ENCODE results near the gene GUCY1B1. TPM values are rescaled to one million over a fixed set of nuclear protein-coding genes. Genes with fewer than 3 reads are reported as not detected.
A peak's percentile ranks its signal among the peaks of the same experiment; 100 is the strongest.

Gene GUCY1B1
- total RNA-seq, 1 donor from 2014 or later, result 1.5 TPM

GRCh38 chr4:155784637-155785036 lies 25.8 kb downstream of the GUCY1B1 start:
- Mint-ChIP-seq H3K27me3 (ENCODE audit: low read depth, unreplicated experiment) (no peaks in the 10 kb centered on the region), H3K27ac (ENCODE audit: unreplicated experiment) (no peak overlapping the region), H3K36me3 (ENCODE audit: low read depth, unreplicated experiment) (no peaks in the 10 kb centered on the region), H3K4me1 (ENCODE audit: low read depth, unreplicated experiment) (peaks cover 1% of the 10 kb centered on the region), H3K9me3 (ENCODE audit: unreplicated experiment) (no peaks in the 10 kb centered on the region), H3K4me3 (ENCODE audit: unreplicated experiment) (no peak overlapping the region)
- no peaks in the 10 kb centered on the region for H4K20me1 ChIP-seq (ENCODE audit: insufficient read depth, low read length)
- no peaks in the 10 kb centered on the region for H3K36me3 ChIP-seq (ENCODE audit: insufficient read depth, low read length)
- DNase-seq (ENCODE audit: low read depth), result no peak
- FAIRE-seq, result peak; percentile 45
- H3K27me3 ChIP-seq (ENCODE audit: insufficient read depth, low read length), result no peaks in the 10 kb centered on the region
- H3K4me3 ChIP-seq (ENCODE audit: insufficient read depth, low read depth, low read length), result no peak overlapping the region
- no peak overlapping the region for H3K9ac ChIP-seq (ENCODE audit: low read length)
- H3K4me2 ChIP-seq (ENCODE audit: low read length), result no peak overlapping the region
- H3K9me3 ChIP-seq (ENCODE audit: insufficient read depth, low read depth, low read length), result no peaks in the 10 kb centered on the region
- no peak overlapping the region for H3K27ac ChIP-seq (ENCODE audit: low read depth, low read length)
- no peaks in the 10 kb centered on the region for H3K4me1 ChIP-seq (ENCODE audit: insufficient read depth, low read length)
- no peak overlapping the region for H2AFZ ChIP-seq (ENCODE audit: low read depth, low read length)
- H3K79me2 ChIP-seq (ENCODE audit: insufficient read depth, low read length), result no peaks in the 10 kb centered on the region
- no peak for TF ChIP-seq EZH2 (IDR thresholded peaks at IDR 0.05; ENCODE audit: insufficient read depth, low read length)
- TF ChIP-seq CTCF (IDR thresholded peaks at IDR 0.05; ENCODE audit: insufficient read depth, low read depth, low read length), result no peak

GRCh38 chr4:155785828-155786227 lies 27.0 kb downstream of the GUCY1B1 start:
- no peak overlapping the region for H3K27ac Mint-ChIP-seq (ENCODE audit: unreplicated experiment)
- no peak overlapping the region for H3K4me2 ChIP-seq (ENCODE audit: low read length)
- no peaks in the 10 kb centered on the region for H3K4me1 Mint-ChIP-seq (ENCODE audit: low read depth, unreplicated experiment)
- no peaks in the 10 kb centered on the region for H3K36me3 Mint-ChIP-seq (ENCODE audit: low read depth, unreplicated experiment)
- TF ChIP-seq CTCF (IDR thresholded peaks at IDR 0.05; ENCODE audit: insufficient read depth, low read depth, low read length), result no peak
- TF ChIP-seq EZH2 (IDR thresholded peaks at IDR 0.05; ENCODE audit: insufficient read depth, low read length), result no peak
- no peaks in the 10 kb centered on the region for H3K27me3 ChIP-seq (ENCODE audit: insufficient read depth, low read length)
- H3K9ac ChIP-seq (ENCODE audit: low read length), result no peak overlapping the region
- H3K4me3 ChIP-seq (ENCODE audit: insufficient read depth, low read depth, low read length), result no peak overlapping the region
- no peak for DNase-seq (ENCODE audit: low read depth)
- no peak overlapping the region for H3K4me3 Mint-ChIP-seq (ENCODE audit: unreplicated experiment)
- no peaks in the 10 kb centered on the region for H3K9me3 ChIP-seq (ENCODE audit: insufficient read depth, low read depth, low read length)
- no peaks in the 10 kb centered on the region for H3K36me3 ChIP-seq (ENCODE audit: insufficient read depth, low read length)
- H3K4me1 ChIP-seq (ENCODE audit: insufficient read depth, low read length), result no peaks in the 10 kb centered on the region
- H2AFZ ChIP-seq (ENCODE audit: low read depth, low read length), result peak overlapping the region; percentile 19
- no peak for FAIRE-seq
- no peaks in the 10 kb centered on the region for H3K9me3 Mint-ChIP-seq (ENCODE audit: unreplicated experiment)
- H3K27me3 Mint-ChIP-seq (ENCODE audit: low read depth, unreplicated experiment), result no peaks in the 10 kb centered on the region
- H4K20me1 ChIP-seq (ENCODE audit: insufficient read depth, low read length), result no peaks in the 10 kb centered on the region
- H3K27ac ChIP-seq (ENCODE audit: low read depth, low read length), result no peak overlapping the region
- H3K79me2 ChIP-seq (ENCODE audit: insufficient read depth, low read length), result no peaks in the 10 kb centered on the region

GRCh38 chr4:155787113-155787710 lies 28.4 kb downstream of the GUCY1B1 start:
- no peaks in the 10 kb centered on the region for H3K4me1 Mint-ChIP-seq (ENCODE audit: low read depth, unreplicated experiment)
- Histone ChIP-seq H2AFZ (ENCODE audit: low read depth, low read length) (no peak overlapping the region), H3K27me3 (ENCODE audit: insufficient read depth, low read length) (no peaks in the 10 kb centered on the region), H3K79me2 (ENCODE audit: insufficient read depth, low read length) (no peaks in the 10 kb centered on the region), H3K4me1 (ENCODE audit: insufficient read depth, low read length) (no peaks in the 10 kb centered on the region), H3K9ac (ENCODE audit: low read length) (no peak overlapping the region), H3K9me3 (ENCODE audit: insufficient read depth, low read depth, low read length) (no peaks in the 10 kb centered on the region), H3K4me2 (ENCODE audit: low read length) (peak overlapping the region; percentile 26), H3K36me3 (ENCODE audit: insufficient read depth, low read length) (no peaks in the 10 kb centered on the region), H3K4me3 (ENCODE audit: insufficient read depth, low read depth, low read length) (no peak overlapping the region), H3K27ac (ENCODE audit: low read depth, low read length) (no peak overlapping the region), H4K20me1 (ENCODE audit: insufficient read depth, low read length) (no peaks in the 10 kb centered on the region)
- H3K4me3 Mint-ChIP-seq (ENCODE audit: unreplicated experiment), result no peak overlapping the region
- no peak for DNase-seq (ENCODE audit: low read depth)
- no peaks in the 10 kb centered on the region for H3K9me3 Mint-ChIP-seq (ENCODE audit: unreplicated experiment)
- H3K27ac Mint-ChIP-seq (ENCODE audit: unreplicated experiment), result no peak overlapping the region
- H3K27me3 Mint-ChIP-seq (ENCODE audit: low read depth, unreplicated experiment), result no peaks in the 10 kb centered on the region
- peak; percentile 72 for FAIRE-seq
- no peaks in the 10 kb centered on the region for H3K36me3 Mint-ChIP-seq (ENCODE audit: low read depth, unreplicated experiment)
- TF ChIP-seq CTCF (IDR thresholded peaks at IDR 0.05; ENCODE audit: insufficient read depth, low read depth, low read length), result peak; percentile 95
- no peak for TF ChIP-seq EZH2 (IDR thresholded peaks at IDR 0.05; ENCODE audit: insufficient read depth, low read length)

All from astrocyte (in vitro differentiated cells and primary cell).